GM21526 (cell line): Measurements from ENCODE around the gene TFPT.
A peak's percentile ranks its signal among the peaks of the same experiment; 100 is the strongest.
"Not testable (repeated sequence)": the region's sequence is repeated elsewhere in the genome, so short reads cannot be mapped to it uniquely, and the experiment has no call there.

Experiments
- ATAC-seq: cut with Tn5 transposase; IDR thresholded peaks from one replicate; pipeline ENCODE4 v1.9.1; 2021; ENCODE audit warnings: moderate library complexity; ENCODE audit not compliant: unreplicated experiment, low FRiP score

Gene TFPT

DNA sequence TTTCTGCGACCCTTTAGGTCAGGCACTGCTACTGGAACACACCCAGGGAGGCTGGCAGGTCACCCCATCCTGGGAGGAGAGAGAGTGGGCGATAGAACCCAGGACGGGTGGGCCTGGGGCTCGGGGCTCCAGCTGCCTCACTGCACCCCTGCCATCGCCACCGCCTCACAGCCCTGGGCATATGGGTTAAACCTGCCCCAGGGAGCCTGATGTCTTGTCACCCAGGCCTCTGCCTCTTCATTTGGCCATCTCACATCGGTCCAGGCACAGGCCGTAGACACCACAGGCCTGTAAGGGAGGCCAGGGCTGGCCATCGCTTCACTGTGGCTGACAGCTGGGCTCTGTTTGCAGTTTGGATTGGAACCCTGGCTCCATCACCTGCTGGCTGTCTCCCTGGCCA lies 10.3 kb upstream of the TFPT start:
- no peak for ATAC-seq

GRCh38 chr19:54124393-54124792 lies 8.9 kb upstream of the TFPT start:
- no peak for ATAC-seq

DNA sequence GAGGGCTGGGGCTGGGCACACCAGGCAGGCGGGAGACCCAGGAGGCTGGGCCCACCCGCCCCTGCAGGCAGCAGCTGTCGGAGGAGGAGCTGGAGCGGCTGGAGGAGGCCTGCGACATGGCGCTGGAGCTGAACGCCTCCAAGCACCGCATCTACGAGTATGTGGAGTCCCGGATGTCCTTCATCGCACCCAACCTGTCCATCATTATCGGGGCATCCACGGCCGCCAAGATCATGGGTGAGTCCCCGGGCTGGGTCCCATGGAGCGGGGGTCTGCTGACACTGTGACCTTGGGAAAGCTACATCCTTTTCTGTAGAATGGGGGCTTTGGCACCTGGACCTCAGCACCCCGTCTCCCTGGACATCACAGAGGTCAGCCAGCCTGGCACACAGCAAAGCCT lies 8.2 kb upstream of the TFPT start:
- no peak for ATAC-seq

DNA sequence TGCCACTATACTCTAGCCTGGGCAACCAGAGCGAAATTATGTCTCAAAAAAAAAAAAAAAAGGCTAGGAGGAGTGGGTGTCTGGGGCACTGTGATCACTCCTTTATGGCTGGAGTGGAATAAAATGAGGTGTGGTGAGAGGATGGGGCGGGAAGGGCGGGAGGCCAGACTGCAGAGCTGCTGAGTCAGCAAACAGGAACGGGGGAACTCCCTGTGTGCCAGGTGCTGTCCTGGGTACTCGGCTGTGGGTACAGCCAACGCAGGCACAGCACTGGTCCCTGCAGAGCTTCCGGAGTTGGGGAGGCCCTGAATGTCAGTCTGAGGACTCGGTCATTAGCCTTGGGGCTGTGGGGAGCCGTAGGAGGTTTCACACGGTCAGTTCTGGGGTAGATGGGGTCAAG lies 5.8 kb upstream of the TFPT start:
- ATAC-seq, result no peak

- no peak for ATAC-seq
Measured at GRCh38 chr19:54114340-54115108, 933 bp downstream of the TFPT start.

- ATAC-seq, result no peak
Measured at GRCh38 chr19:54109651-54110050, 5.8 kb downstream of the TFPT start.

DNA sequence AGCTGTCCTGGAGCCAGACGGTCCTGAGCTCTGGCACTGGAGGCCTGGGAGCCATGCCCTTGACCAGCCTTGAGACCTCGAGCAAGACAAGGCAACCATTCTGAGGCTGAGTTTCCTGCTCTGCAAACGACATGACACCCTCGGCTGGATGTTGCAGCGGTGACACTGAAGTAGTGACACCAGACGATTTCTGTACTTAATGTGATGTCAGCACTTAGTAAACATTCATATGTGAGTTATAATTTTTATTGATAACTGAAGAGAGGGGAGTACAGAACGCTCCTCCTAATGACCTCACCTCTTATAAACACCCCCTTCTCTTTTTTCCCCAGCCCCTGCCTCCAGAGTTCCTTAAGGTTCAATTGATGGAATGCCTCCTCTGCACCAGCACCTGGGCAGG lies 7.0 kb downstream of the TFPT start:
- ATAC-seq, result no peak

GRCh38 chr19:54107876-54108490 lies 7.5 kb downstream of the TFPT start:
- ATAC-seq, result no peak

GRCh38 chr19:54106716-54107115 lies 8.7 kb downstream of the TFPT start:
- ATAC-seq, result no peak

- ATAC-seq, result no peak
Measured at GRCh38 chr19:54105796-54106195, 9.7 kb downstream of the TFPT start.

DNA sequence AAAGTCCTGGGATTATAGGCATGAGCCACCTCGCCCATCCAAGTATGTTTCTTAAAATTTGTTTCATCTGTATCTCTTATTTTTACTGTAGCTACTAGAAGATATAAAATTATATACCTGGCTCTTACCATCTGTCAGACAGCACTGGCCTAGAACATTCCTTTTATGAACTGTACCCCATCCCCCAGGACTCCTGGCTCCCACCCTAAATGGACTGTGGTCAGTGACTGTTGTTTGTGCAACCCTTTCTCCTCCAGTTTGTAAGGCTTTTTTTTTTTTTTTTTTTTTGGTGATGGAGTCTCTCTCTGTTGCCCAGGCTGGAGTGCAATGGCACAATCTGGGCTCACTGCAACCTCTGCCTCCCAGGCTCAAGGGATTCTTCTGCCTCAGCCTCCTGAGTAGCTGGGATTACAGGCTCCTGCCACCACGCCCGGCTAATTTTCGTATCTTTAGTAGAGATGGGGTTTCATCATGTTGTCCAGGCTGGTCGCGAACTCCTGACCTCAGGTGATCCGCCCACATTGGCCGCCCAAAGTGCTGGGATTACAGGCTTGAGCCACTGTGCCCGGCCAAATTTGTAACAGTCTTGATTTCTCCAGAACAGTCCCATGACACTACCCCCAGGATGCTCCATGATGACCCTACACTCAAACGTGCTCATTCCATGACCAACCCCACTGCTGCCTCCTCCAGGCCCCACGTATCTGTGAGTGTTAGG lies 10.3 kb downstream of the TFPT start:
- no peak for ATAC-seq

DNA sequence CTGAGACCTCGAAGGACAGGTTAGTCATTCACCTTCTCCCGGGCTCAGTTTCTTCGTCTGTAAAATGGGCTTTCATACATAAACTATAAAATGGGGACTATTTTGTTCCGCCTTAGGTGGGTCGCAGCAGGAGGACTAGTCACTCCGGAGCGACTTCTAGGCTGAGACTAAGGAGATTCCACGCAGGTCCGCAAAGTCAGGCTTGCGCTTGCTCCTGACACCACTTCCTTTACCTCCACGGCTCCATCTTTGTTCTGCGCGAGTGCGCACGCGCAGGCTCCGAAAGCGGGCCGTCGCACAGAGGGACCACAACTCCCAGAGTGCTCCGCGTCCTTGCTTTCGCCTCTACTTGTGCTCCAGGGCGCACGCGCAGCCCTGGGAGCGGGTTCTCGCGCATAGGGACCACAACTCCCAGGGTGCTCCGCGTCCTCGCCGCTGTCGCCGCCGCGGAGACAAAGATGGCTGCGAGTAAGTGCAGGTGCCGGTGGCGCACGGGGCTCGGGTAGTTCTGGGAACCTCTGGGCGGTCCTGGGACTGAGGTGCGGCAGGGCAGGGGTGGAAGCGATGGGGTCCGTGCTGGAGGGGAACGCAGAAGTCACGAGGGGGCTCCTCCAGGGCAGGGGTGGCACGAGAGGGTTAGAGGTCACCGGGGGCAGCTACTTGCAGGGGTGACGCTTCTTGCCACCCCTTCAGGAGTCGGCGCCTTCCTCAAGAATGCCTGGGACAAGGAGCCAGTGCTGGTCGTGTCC lies 12.9 kb downstream of the TFPT start, which contains the start of gene NDUFA3:
Gene NDUFA3 (plus strand): TSS at position 435 of the 749 bp plus-strand sequence. CDS start 24 bp downstream, at position 459.
- peak; percentile 82 for ATAC-seq

DNA sequence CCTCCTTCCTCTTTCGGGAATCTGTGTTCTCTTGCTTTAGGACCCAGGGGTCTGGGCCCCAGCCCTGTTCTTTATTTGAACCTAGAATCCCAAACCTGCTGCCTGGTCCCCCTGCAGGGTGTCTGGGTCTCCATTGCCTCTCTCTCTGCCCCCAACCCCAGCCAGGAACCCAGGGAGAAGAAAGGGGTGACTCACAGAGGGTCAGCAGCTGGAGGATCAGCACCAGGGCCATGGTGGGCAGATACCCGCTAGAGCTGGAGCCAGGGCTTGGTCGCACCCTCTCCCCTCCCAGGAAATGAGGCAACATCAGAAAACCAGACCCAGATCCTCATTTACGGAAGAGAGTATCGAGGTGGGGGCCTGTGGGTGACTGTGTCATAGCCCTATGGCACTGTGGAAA lies 14.9 kb downstream of the TFPT start, which contains the start of gene OSCAR:
Gene OSCAR (minus strand): TSS at position 243 of the 400 bp plus-strand sequence. CDS start 11 bp downstream, at position 232.
- ATAC-seq, result no peak

GRCh38 chr19:54099903-54100255 lies 15.6 kb downstream of the TFPT start:
- not testable (repeated sequence) for ATAC-seq

DNA sequence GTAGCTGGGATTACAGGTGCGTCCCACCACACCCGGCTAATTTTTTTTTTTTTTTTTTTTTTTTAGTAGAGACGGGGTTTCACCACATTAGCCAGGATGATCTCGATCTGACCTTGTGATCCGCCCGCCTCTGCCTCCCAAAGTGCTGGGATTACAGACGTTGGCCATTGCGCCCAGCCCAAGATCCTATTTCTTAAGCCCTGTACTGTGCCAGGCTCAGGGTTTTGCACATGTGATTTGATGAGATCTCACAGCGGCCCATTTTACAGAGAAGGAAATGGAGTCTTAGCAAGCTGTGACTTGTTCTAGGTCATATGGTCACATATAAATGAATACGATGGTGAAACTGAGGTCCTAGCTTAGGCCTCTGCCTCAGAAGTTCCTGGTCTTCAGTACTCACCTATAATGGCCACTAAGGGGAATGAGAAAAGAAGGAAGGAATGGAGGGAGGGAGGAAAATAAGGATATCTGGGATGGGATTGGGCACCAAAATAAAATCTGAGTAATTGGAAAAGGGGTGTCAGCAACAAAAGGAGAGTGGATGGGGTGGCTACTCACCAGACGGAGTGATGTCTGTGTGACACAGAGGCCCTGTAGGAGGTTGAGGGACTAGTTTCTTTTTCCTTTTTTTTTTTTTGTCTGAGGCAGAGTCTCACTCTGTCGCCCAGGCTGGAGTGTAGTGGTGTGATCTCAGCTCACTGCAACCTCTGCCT lies 16.1 kb downstream of the TFPT start:
- no peak for ATAC-seq

GRCh38 chr19:54096617-54097106 lies 18.8 kb downstream of the TFPT start:
- no peak for ATAC-seq

DNA sequence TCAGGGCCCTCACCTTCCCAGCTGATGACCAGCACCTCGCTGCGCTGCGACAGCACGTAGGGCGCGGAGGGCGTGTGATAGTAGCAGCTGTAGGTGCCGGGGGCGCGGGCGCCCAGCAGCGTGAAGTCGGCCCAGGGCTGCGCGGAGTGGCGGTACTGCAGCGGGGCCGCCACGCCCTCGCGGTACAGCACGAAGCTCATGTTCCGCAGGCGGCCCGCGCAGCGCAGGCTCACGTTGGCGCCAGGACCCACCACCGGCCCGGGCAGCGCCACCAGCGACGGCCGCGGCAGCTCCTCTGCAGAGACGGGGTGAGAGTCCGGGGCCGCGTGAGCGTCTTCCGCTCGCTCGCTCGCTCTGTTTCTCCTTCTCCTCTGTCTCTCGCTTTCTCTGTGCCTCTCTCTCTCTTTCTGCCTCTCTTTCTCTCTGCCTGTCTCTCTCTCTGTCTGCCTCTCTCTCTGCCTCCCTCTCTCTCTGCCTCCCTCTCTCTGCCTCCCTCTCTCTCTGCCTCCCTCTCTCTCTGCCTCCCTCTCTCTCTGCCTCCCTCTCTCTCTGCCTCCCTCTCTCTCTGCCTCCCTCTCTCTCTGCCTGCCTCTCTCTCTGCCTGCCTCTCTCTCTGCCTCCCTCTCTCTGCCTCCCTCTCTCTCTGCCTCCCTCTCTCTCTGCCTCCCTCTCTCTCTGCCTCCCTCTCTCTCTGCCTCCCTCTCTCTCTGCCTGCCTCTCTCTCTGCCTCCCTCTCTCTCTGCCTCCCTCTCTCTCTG lies 19.4 kb downstream of the TFPT start:
- not testable (repeated sequence) for ATAC-seq

- ATAC-seq, result no peak
Measured at GRCh38 chr19:54095136-54095858, 20.2 kb downstream of the TFPT start.
